Neural progenitor cell (in vitro differentiated cells): Measurements from ENCODE around the gene KRTAP10-6. TPM values are rescaled to one million over a fixed set of nuclear protein-coding genes. Genes with fewer than 3 reads are reported as not detected.

Experiments
- DNase-seq: peaks from one replicate; pipeline ENCODE4 v3.0.0-alpha.2; 2016; ENCODE audit warnings: low spot score
- H2AFZ ChIP-seq: fragments of 200-600 bp; sonication (generic); replicated peaks from 2 replicates; pipeline ENCODE4 v1.6.1; 2016; ENCODE audit warnings: antibody characterized with exemption
- H3F3A ChIP-seq: fragments of 200-600 bp; sonication (generic); 2 replicates; pipeline ENCODE4 v1.6.1; 2016; ENCODE audit warnings: antibody characterized with exemption, low read depth
- H3K27ac ChIP-seq: fragments of 200-600 bp; sonication (generic); 2 replicates; pipeline ENCODE4 v1.5.1; 2016; ENCODE audit warnings: mild to moderate bottlenecking
- H3K27me3 ChIP-seq: fragments of 200-600 bp; sonication (generic); 2 replicates; pipeline ENCODE4 v1.6.1; 2016; ENCODE audit warnings: mild to moderate bottlenecking, moderate library complexity
- H3K36me3 ChIP-seq: fragments of 200-600 bp; sonication (generic); 2 replicates; pipeline ENCODE4 v1.5.1; 2016
- H3K4me1 ChIP-seq: fragments of 200-600 bp; sonication (generic); 2 replicates; pipeline ENCODE4 v1.6.1; 2016; ENCODE audit warnings: mixed run types
- H3K4me2 ChIP-seq: fragments of 200-600 bp; sonication (generic); 2 replicates; pipeline ENCODE4 v1.6.1; 2016
- H3K4me3 ChIP-seq: fragments of 200-600 bp; sonication (generic); 2 replicates; pipeline ENCODE4 v1.5.1; 2016
- H3K79me2 ChIP-seq: fragments of 200-600 bp; sonication (generic); 2 replicates; pipeline ENCODE4 v1.6.1; 2016; ENCODE audit warnings: low read depth
- H3K9ac ChIP-seq: fragments of 200-600 bp; sonication (generic); 2 replicates; pipeline ENCODE4 v1.6.1; 2016
- H3K9me3 ChIP-seq: fragments of 200-600 bp; sonication (generic); 2 replicates; pipeline ENCODE4 v1.5.1; 2016; ENCODE audit warnings: low read depth
- H4K20me1 ChIP-seq: fragments of 200-600 bp; sonication (generic); 2 replicates; pipeline ENCODE4 v1.6.1; 2016; ENCODE audit warnings: low read depth
- H3K27ac Mint-ChIP-seq: 3 replicates; pipeline ENCODE4 v1.8.0; 2021; ENCODE audit warnings: mixed read lengths
- H3K27me3 Mint-ChIP-seq: 2 replicates; pipeline ENCODE4 v1.8.0; 2022; ENCODE audit warnings: low read depth, mild to moderate bottlenecking, inconsistent platforms, moderate library complexity, mixed read lengths; ENCODE audit not compliant: insufficient read depth
- H3K36me3 Mint-ChIP-seq: 3 replicates; pipeline ENCODE4 v1.8.0; 2021; ENCODE audit warnings: mixed read lengths
- H3K4me1 Mint-ChIP-seq: 3 replicates; pipeline ENCODE4 v1.8.0; 2021; ENCODE audit warnings: mixed read lengths
- H3K4me3 Mint-ChIP-seq: 3 replicates; pipeline ENCODE4 v1.8.0; 2021; ENCODE audit warnings: mild to moderate bottlenecking, moderate library complexity, mixed read lengths
- H3K9me3 Mint-ChIP-seq: 3 replicates; pipeline ENCODE4 v1.8.0; 2020; ENCODE audit warnings: mixed read lengths
- EZH2 ChIP-seq: fragments of 200-600 bp; sonication (generic); IDR thresholded peaks from 2 replicates; pipeline ENCODE4 v1.6.1; 2017; ENCODE audit warnings: antibody characterized with exemption, mild to moderate bottlenecking, moderate library complexity
- EZH2phosphoT487 ChIP-seq: fragments of 200-600 bp; sonication (generic); IDR thresholded peaks from 2 replicates; pipeline ENCODE4 v1.6.1; 2017; ENCODE audit warnings: antibody characterized with exemption
- total RNA-seq: library from RNA; depleted of rRNA; stranded (reverse); fragments of >200 nt; gene quantifications from 2 replicates; pipeline ENCODE4 v1.2.3, GENCODE V29; 2015; ENCODE audit warnings: low replicate concordance
- TF ChIP-seq, protein P1 (sequence below): fragments of 200-600 bp; sonication (generic); IDR thresholded peaks from 2 replicates; pipeline ENCODE4 v1.5.1; 2017; ENCODE audit warnings: antibody characterized with exemption, mild to moderate bottlenecking

The KRTAP10-6 gene
- total RNA-seq, 1 donor from 2014 or later: not detected

DNA sequence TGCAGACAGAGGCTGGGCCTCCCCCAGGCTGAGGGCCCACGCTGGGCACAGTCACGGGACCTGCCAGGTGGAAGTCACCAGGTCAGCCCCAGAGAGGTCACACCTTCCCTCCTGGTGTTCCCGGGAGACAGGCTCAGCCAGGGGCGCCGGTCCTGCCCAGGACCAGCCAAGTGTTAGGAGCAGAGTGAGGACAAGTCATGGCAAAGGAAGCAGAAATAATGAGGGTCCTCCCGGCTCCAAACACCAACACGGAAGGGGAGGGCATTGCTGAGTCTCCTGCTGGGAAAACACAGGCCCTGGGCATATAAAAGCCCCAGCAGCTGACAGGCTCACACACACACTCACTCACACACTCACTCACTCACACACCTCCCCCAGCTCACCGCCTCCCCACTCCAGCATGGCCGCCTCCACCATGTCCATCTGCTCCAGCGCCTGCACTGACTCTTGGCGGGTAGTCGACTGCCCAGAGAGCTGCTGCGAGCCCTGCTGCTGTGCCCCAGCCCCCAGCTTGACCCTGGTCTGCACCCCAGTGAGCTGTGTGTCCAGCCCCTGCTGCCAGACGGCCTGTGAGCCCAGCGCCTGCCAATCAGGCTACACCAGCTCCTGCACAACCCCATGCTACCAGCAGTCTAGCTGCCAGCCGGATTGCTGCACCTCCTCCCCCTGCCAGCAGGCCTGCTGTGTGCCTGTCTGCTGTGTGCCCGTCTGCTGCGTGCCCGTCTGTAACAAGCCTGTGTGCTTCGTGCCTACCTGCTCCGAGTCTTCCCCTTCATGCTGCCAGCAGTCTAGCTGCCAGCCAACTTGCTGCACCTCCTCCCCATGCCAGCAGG lies 44.9 kb upstream of the KRTAP10-6 start, which contains the start of gene KRTAP10-10:
TSS of gene KRTAP10-10 (plus strand) at position 339 of the 833 bp plus-strand sequence. CDS start at position 401, 62 bp downstream.
- no peaks in the 10 kb centered on the region for H4K20me1 ChIP-seq
- H3K79me2 ChIP-seq: no peaks in the 10 kb centered on the region
- H3K9ac ChIP-seq: no peak within 1 kb of the TSS
- no peaks in the 10 kb centered on the region for H3K36me3 ChIP-seq
- H3K4me3 Mint-ChIP-seq: no peak within 1 kb of the TSS
- H3K27me3 Mint-ChIP-seq: peaks cover 14% of the 10 kb centered on the region
- peaks cover 7% of the 10 kb centered on the region for H3K4me1 ChIP-seq
- no peak within 1 kb of the TSS for H3K4me3 ChIP-seq
- no peak for DNase-seq
- no peak within 1 kb of the TSS for H3K27ac ChIP-seq
- peak within 1 kb of the TSS; percentile 51 for H3K27ac Mint-ChIP-seq
- H3K9me3 ChIP-seq: peaks cover 5% of the 10 kb centered on the region
- no peaks in the 10 kb centered on the region for H3K36me3 Mint-ChIP-seq
- no peak within 1 kb of the TSS for H2AFZ ChIP-seq
- TF ChIP-seq EZH2 (no peak), EZH2phosphoT487 (no peak)
- TF ChIP-seq, protein P1, sequence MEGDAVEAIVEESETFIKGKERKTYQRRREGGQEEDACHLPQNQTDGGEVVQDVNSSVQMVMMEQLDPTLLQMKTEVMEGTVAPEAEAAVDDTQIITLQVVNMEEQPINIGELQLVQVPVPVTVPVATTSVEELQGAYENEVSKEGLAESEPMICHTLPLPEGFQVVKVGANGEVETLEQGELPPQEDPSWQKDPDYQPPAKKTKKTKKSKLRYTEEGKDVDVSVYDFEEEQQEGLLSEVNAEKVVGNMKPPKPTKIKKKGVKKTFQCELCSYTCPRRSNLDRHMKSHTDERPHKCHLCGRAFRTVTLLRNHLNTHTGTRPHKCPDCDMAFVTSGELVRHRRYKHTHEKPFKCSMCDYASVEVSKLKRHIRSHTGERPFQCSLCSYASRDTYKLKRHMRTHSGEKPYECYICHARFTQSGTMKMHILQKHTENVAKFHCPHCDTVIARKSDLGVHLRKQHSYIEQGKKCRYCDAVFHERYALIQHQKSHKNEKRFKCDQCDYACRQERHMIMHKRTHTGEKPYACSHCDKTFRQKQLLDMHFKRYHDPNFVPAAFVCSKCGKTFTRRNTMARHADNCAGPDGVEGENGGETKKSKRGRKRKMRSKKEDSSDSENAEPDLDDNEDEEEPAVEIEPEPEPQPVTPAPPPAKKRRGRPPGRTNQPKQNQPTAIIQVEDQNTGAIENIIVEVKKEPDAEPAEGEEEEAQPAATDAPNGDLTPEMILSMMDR: no peak
- no peaks in the 10 kb centered on the region for H3K27me3 ChIP-seq
- H3K9me3 Mint-ChIP-seq: peaks cover 14% of the 10 kb centered on the region
- H3F3A ChIP-seq: no peaks in the 10 kb centered on the region
- peaks cover 11% of the 10 kb centered on the region for H3K4me1 Mint-ChIP-seq
- no peak within 1 kb of the TSS for H3K4me2 ChIP-seq

DNA sequence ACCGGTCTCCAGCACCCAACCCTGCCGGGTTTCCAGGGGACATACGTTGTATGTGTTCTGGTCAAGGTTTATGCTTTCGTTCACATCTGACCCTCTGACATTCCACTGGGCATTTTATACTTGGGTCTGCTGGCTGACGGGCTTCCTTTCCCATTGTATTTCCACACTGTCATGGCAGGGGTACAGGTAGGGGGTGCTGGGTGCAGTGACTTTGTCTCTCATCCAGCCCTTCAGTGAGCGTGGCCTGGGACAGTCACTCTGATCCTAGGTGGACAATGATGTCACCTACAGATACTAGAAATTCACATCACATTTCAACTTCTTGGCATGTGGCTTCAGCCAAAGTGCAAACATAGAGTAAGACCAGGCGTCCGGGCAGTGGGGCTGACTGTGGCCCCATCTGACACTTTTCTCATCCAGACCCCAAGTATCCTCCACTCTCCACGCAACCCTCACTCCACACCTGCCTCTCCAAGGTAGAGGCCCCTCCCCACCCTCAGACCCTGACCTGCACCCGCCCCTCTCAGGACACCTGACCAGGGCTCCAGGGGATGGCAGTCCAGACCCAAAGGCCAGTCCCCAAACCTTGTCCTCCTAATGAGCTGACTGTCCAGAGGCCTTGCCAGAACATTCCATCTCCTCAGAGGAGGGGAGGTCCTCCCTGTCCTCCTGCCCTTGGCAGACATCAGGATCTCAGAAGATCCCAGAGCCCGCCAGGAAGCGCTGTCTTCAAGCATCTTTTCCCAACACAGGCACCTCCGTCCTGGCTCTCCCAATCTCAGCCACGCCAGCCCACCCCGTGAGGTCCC lies 44.1 kb upstream of the KRTAP10-6 start:
- H3K27ac Mint-ChIP-seq: no peak overlapping the region
- Histone ChIP-seq H3K27me3 (no peaks in the 10 kb centered on the region), H3F3A (peaks cover 2% of the 10 kb centered on the region), H3K27ac (no peak overlapping the region), H3K36me3 (no peaks in the 10 kb centered on the region), H3K9ac (no peak overlapping the region), H2AFZ (no peak overlapping the region), H3K79me2 (no peaks in the 10 kb centered on the region), H4K20me1 (no peaks in the 10 kb centered on the region), H3K4me3 (no peak overlapping the region), H3K9me3 (peaks cover 8% of the 10 kb centered on the region), H3K4me1 (peaks cover 7% of the 10 kb centered on the region), H3K4me2 (no peak overlapping the region)
- DNase-seq: no peak
- no peaks in the 10 kb centered on the region for H3K36me3 Mint-ChIP-seq
- peaks cover 19% of the 10 kb centered on the region for H3K9me3 Mint-ChIP-seq
- H3K4me1 Mint-ChIP-seq: peaks cover 11% of the 10 kb centered on the region
- no peak overlapping the region for H3K4me3 Mint-ChIP-seq
- peaks cover 14% of the 10 kb centered on the region for H3K27me3 Mint-ChIP-seq
- TF ChIP-seq, protein P1: no peak
- no peak for TF ChIP-seq EZH2
- no peak for TF ChIP-seq EZH2phosphoT487

DNA sequence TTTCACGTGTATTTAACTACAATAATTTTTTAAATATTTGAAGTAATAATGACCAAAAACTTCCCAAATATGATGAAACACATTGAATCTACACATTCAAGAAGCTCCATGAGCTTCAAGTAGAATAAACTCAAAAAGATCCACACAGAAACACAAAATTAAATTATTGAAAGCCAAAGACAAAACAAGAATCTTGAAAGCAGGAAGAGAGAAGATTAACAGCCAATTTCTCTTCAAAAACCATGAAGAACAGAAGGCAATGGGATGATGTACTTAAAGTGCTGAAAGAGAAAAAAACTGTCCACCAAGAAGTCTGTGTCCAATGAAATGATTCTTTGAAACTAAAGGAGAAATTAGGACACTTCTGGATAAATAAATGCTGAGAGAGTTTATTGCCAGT lies 39.8 kb upstream of the KRTAP10-6 start:
- Histone ChIP-seq H3K9ac (no peak overlapping the region), H3K4me3 (no peak overlapping the region), H3K36me3 (no peaks in the 10 kb centered on the region), H3K79me2 (no peaks in the 10 kb centered on the region), H3K4me1 (peaks cover 3% of the 10 kb centered on the region), H2AFZ (no peak overlapping the region), H3K9me3 (peaks cover 8% of the 10 kb centered on the region), H4K20me1 (no peaks in the 10 kb centered on the region), H3K27ac (no peak overlapping the region), H3F3A (peaks cover 2% of the 10 kb centered on the region), H3K4me2 (no peak overlapping the region), H3K27me3 (no peaks in the 10 kb centered on the region)
- no peak for TF ChIP-seq EZH2phosphoT487
- TF ChIP-seq, protein P1: no peak
- TF ChIP-seq EZH2: no peak
- Mint-ChIP-seq H3K36me3 (no peaks in the 10 kb centered on the region), H3K9me3 (peaks cover 29% of the 10 kb centered on the region), H3K27me3 (peaks cover 6% of the 10 kb centered on the region), H3K4me1 (peaks cover under 1% of the 10 kb centered on the region), H3K27ac (no peak overlapping the region), H3K4me3 (no peak overlapping the region)
- DNase-seq: no peak
